CD14-positive monocyte (primary cell): ENCODE measurements around the gene PACSIN1. TPM values are rescaled to one million over a fixed set of nuclear protein-coding genes. Genes with fewer than 3 reads are reported as not detected.

ENCODE experiments used
- DNase-seq, 3 donors: peaks; one replicate each; pipeline ENCODE4 v3.0.0-alpha.2; 2011 to 2022
- H2AFZ ChIP-seq: 2 replicates; pipeline ENCODE4 v1.6.0; 2012; ENCODE audit warnings: mild to moderate bottlenecking, low read depth, low read length, inconsistent platforms; ENCODE audit not compliant: insufficient read depth, poor library complexity, severe bottlenecking
- H3K27ac ChIP-seq, 2 donors: 1 replicate in 1 of 2; 2 replicates in 1 of 2; pipeline ENCODE4 v1.5.1; 2012 to 2013; ENCODE audit warnings: low read length in 2 of 2, control low read depth in 1 of 2, inconsistent platforms in 1 of 2, low read depth in 1 of 2, mild to moderate bottlenecking in 1 of 2
- H3K27me3 ChIP-seq, 2 donors: one replicate each; pipeline versions ENCODE4 v1.6.0 to v1.6.1; 2011 to 2013; ENCODE audit warnings: low read length in 2 of 2; ENCODE audit not compliant: control insufficient read depth in 2 of 2, insufficient read depth in 2 of 2
- H3K36me3 ChIP-seq, 2 donors: replicated peaks in 1 of 2; 1 replicate in 1 of 2; 2 replicates in 1 of 2; pipeline versions ENCODE4 v1.5.1 to v1.6.1; 2012 to 2013; ENCODE audit warnings: low read length in 2 of 2, control low read depth in 1 of 2, inconsistent platforms in 1 of 2, mild to moderate bottlenecking in 1 of 2; ENCODE audit not compliant: insufficient read depth in 2 of 2, control insufficient read depth in 1 of 2
- H3K4me1 ChIP-seq, 2 donors: 1 replicate in 1 of 2; 2 replicates in 1 of 2; pipeline versions ENCODE4 v1.5.1 to v1.6.1; 2012 to 2013; ENCODE audit warnings: low read length in 2 of 2, control low read depth in 1 of 2, inconsistent platforms in 1 of 2, mild to moderate bottlenecking in 1 of 2, moderate library complexity in 1 of 2; ENCODE audit not compliant: insufficient read depth in 2 of 2, control insufficient read depth in 1 of 2
- H3K4me2 ChIP-seq: replicated peaks from 2 replicates; pipeline ENCODE3; 2012; ENCODE audit warnings: low read length, moderate library complexity, mild to moderate bottlenecking; ENCODE audit not compliant: poor library complexity, severe bottlenecking; ENCODE audit errors: extremely low read depth
- H3K4me3 ChIP-seq, 3 experiments: fragments of 200-600 bp in 1 of 3; sonication (generic) in 1 of 3; replicated peaks in 1 of 3; 1 replicate in 2 of 3; 2 replicates in 1 of 3; pipeline ENCODE4 v1.5.1; 2011 to 2013; ENCODE audit warnings: low read length in 3 of 3, mild to moderate bottlenecking in 3 of 3, control low read depth in 2 of 3, low read depth in 2 of 3, inconsistent platforms in 1 of 3, moderate library complexity in 1 of 3
- H3K79me2 ChIP-seq: 2 replicates; pipeline ENCODE4 v1.6.0; 2012; ENCODE audit warnings: mild to moderate bottlenecking, control low read depth, inconsistent platforms, low read length, moderate library complexity; ENCODE audit not compliant: insufficient read depth
- H3K9ac ChIP-seq: 2 replicates; pipeline ENCODE4 v1.6.0; 2017; ENCODE audit warnings: low read length, mild to moderate bottlenecking; ENCODE audit not compliant: insufficient read depth, poor library complexity, severe bottlenecking
- H3K9me3 ChIP-seq, 2 donors: replicated peaks in 1 of 2; 1 replicate in 1 of 2; 2 replicates in 1 of 2; pipeline versions ENCODE4 v1.5.1 to v1.6.1; 2012 to 2013; ENCODE audit warnings: low read length in 2 of 2, control low read depth in 1 of 2; ENCODE audit not compliant: control insufficient read depth in 1 of 2, insufficient read depth in 1 of 2
- H4K20me1 ChIP-seq: 2 replicates; pipeline ENCODE4 v1.6.0; 2012; ENCODE audit warnings: mild to moderate bottlenecking, low read length, control low read depth, moderate library complexity; ENCODE audit not compliant: insufficient read depth
- H3K27ac Mint-ChIP-seq, 7 donors: one replicate each; pipeline ENCODE4 v1.8.0; 2020; ENCODE audit warnings: mild to moderate bottlenecking in 7 of 7, mixed read lengths in 7 of 7, moderate library complexity in 6 of 7, inconsistent platforms in 2 of 7
- H3K27me3 Mint-ChIP-seq, 3 donors: one replicate each; pipeline ENCODE4 v1.8.0; 2021 to 2022; ENCODE audit warnings: low read depth in 3 of 3, mild to moderate bottlenecking in 3 of 3, mixed read lengths in 3 of 3, moderate library complexity in 3 of 3, inconsistent platforms in 1 of 3
- H3K36me3 Mint-ChIP-seq, 2 donors: one replicate each; pipeline ENCODE4 v1.8.0; 2020; ENCODE audit warnings: mixed read lengths in 2 of 2, inconsistent platforms in 1 of 2, mild to moderate bottlenecking in 1 of 2
- H3K4me1 Mint-ChIP-seq: one replicate; pipeline ENCODE4 v1.8.0; 2020; ENCODE audit warnings: mild to moderate bottlenecking, mixed read lengths
- H3K4me3 Mint-ChIP-seq, 2 donors: one replicate each; pipeline ENCODE4 v1.8.0; 2020; ENCODE audit warnings: mild to moderate bottlenecking in 2 of 2, mixed read lengths in 2 of 2, moderate library complexity in 1 of 2
- H3K9me3 Mint-ChIP-seq, 7 donors: one replicate each; pipeline ENCODE4 v1.8.0; 2020 to 2022; ENCODE audit warnings: mixed read lengths in 7 of 7, mild to moderate bottlenecking in 6 of 7, moderate library complexity in 6 of 7, inconsistent platforms in 2 of 7
- CTCF ChIP-seq: fragments of 200-600 bp; IDR thresholded peaks from one replicate; pipeline ENCODE4 v1.8.0; 2022; ENCODE audit warnings: antibody characterized with exemption, mild to moderate bottlenecking
- WGBS: methylation state at CpG from one replicate; pipeline ENCODE4 v1.1.5; 2013; ENCODE audit warnings: missing lambda C conversion rate; ENCODE audit not compliant: insufficient coverage; 5-methylcytosine and 5-hydroxymethylcytosine counted together
- intact Hi-C, 2 donors: fragments of 100-400 bp; cut with micrococcal nuclease; formaldehyde crosslinking; loops; one replicate each; pipeline versions ENCODE4 v1.15.0 to v1.15.1; 2023
- polyA plus RNA-seq, 3 donors: library from polyadenylated mRNA; depleted of rRNA in 1 of 3; unstranded in 2 of 3; stranded (reverse) in 1 of 3; fragments of 300-500 nt in 2 of 3; fragments of >200 nt in 1 of 3; fragmentation: Illumina TruSeq in 2 of 3; gene quantifications; 1 replicate in 2 of 3; 2 replicates in 1 of 3; pipeline ENCODE4 v1.2.3, GENCODE V29; 2012 to 2021

PACSIN1 gene
- polyA plus RNA-seq, 3 donors, result not detected

- Histone ChIP-seq H3K4me2 (no peak overlapping the region), H3K4me3 (no peak overlapping the region), H4K20me1 (no peaks in the 10 kb centered on the region), H3K27ac (no peak overlapping the region), H3K4me1 (no peaks in the 10 kb centered on the region), H2AFZ (no peak overlapping the region), H3K27me3 (no peaks in the 10 kb centered on the region), H3K9ac (no peak overlapping the region), H3K36me3 (no peaks in the 10 kb centered on the region), H3K79me2 (no peaks in the 10 kb centered on the region), H3K9me3 (no peaks in the 10 kb centered on the region)
- intact Hi-C loops, result no loop called here
- no peak for DNase-seq
- Mint-ChIP-seq H3K36me3 (no peaks in the 10 kb centered on the region), H3K27me3 (peaks cover 0 to 1% (median 0%) of the 10 kb centered on the region in 3 donors), H3K9me3 (no peaks in the 10 kb centered on the region), H3K4me1 (no peaks in the 10 kb centered on the region), H3K27ac (no peak overlapping the region), H3K4me3 (no peak overlapping the region)
- 100% methylated on average over 10 of the region's 15 CpGs for WGBS
- no peak for TF ChIP-seq CTCF
Measured at GRCh38 chr6:34536959-34537848, 71.3 kb downstream of the PACSIN1 start.

GRCh38 chr6:34537922-34538550 is 72.2 kb downstream of the PACSIN1 start:
- Histone ChIP-seq H3K27me3 (no peaks in the 10 kb centered on the region), H3K79me2 (no peaks in the 10 kb centered on the region), H2AFZ (no peak overlapping the region), H3K4me2 (no peak overlapping the region), H3K27ac (no peak overlapping the region), H3K36me3 (no peaks in the 10 kb centered on the region), H4K20me1 (no peaks in the 10 kb centered on the region), H3K9me3 (no peaks in the 10 kb centered on the region), H3K4me1 (no peaks in the 10 kb centered on the region), H3K4me3 (no peak overlapping the region), H3K9ac (no peak overlapping the region)
- no peak for TF ChIP-seq CTCF
- Mint-ChIP-seq H3K27ac (no peak overlapping the region), H3K9me3 (no peaks in the 10 kb centered on the region), H3K4me3 (no peak overlapping the region), H3K36me3 (no peaks in the 10 kb centered on the region), H3K4me1 (no peaks in the 10 kb centered on the region), H3K27me3 (peaks cover 0 to 1% (median 0%) of the 10 kb centered on the region in 3 donors)
- 93% methylated on average over 17 of the region's 19 CpGs for WGBS
- no peak for DNase-seq
- intact Hi-C loops, result no loop called here
